ENCODE data around the gene CPB2. TPM values are rescaled to one million over a fixed set of nuclear protein-coding genes. Genes with fewer than 3 reads are reported as not detected.

The CPB2 gene
- total RNA-seq, 4 donors from 2014 or later = 0.25 to 0.42 (median 0.29) TPM; not detected in 1

GRCh38 chr13:46062185-46062584 is 42.6 kb downstream of the CPB2 start:
- DNase-seq (ENCODE audit: low spot score in 2 of 2) = no peak
- intact Hi-C loops (cut with DNase I; ENCODE audit: low total_unique reads) = no loop called here
- WGBS, 2 donors = 46 to 49% methylated on average over 5 of the region's 5 CpGs
- no peak for TF ChIP-seq POLR2A (IDR thresholded peaks at IDR 0.05)
- no peak overlapping the region for H3K4me3 ChIP-seq (ENCODE audit: low read depth, poor library complexity, severe bottlenecking)

- no peak for TF ChIP-seq CTCF (IDR thresholded peaks at IDR 0.05)
- no peak for TF ChIP-seq POLR2A (IDR thresholded peaks at IDR 0.05)
- no peak overlapping the region for H3K4me3 ChIP-seq (ENCODE audit: low read depth, poor library complexity, severe bottlenecking)
- intact Hi-C loops (cut with DNase I; ENCODE audit: low total_unique reads) = no loop called here
- DNase-seq (ENCODE audit: low spot score in 2 of 2) = no peak
Measured at GRCh38 chr13:46059405-46059804, 45.4 kb downstream of the CPB2 start.

GRCh38 chr13:46058268-46058667 is 46.6 kb downstream of the CPB2 start:
- WGBS, 2 donors = 80 to 98% methylated on average over 3 of the region's 3 CpGs
- no peak for TF ChIP-seq CTCF (IDR thresholded peaks at IDR 0.05)
- TF ChIP-seq POLR2A (IDR thresholded peaks at IDR 0.05) = no peak
- no peak overlapping the region for H3K4me3 ChIP-seq (ENCODE audit: low read depth, poor library complexity, severe bottlenecking)
- no peak for DNase-seq (ENCODE audit: low spot score in 2 of 2)
- intact Hi-C loops (cut with DNase I; ENCODE audit: low total_unique reads) = no loop called here

GRCh38 chr13:46057256-46058015 is 47.4 kb downstream of the CPB2 start:
- intact Hi-C loops (cut with DNase I; ENCODE audit: low total_unique reads) = no loop called here
- WGBS, 2 donors = 54 to 65% methylated on average over 5 of the region's 5 CpGs
- TF ChIP-seq CTCF (IDR thresholded peaks at IDR 0.05) (no peak), POLR2A (IDR thresholded peaks at IDR 0.05) (no peak)
- no peak for DNase-seq (ENCODE audit: low spot score in 2 of 2)
- H3K4me3 ChIP-seq (ENCODE audit: low read depth, poor library complexity, severe bottlenecking) = no peak overlapping the region

GRCh38 chr13:46053162-46054012 is 51.4 kb downstream of the CPB2 start:
- DNase-seq (ENCODE audit: low spot score in 2 of 2) = no peak
- TF ChIP-seq CTCF (IDR thresholded peaks at IDR 0.05) (no peak), POLR2A (IDR thresholded peaks at IDR 0.05) (no peak)
- intact Hi-C loops (cut with DNase I; ENCODE audit: low total_unique reads) = no loop called here
- peak overlapping the region; percentile 92 for H3K4me3 ChIP-seq (ENCODE audit: low read depth, poor library complexity, severe bottlenecking)
- WGBS, 2 donors = 18 to 24% methylated on average over 18 of the region's 18 CpGs

Measured in lower leg skin (tissue), 4 donors.